ENCODE data around the gene STK24. TPM values are rescaled to one million over a fixed set of nuclear protein-coding genes. Genes with fewer than 3 reads are reported as not detected.

The STK24 gene
- total and polyA plus RNA-seq, 2 of the 8 experiments (the other 6 are each of a cell fraction or from before 2014, with no cell fraction given) = 62.8 to 143 TPM

- Histone ChIP-seq H2BK5ac (ENCODE audit: low read depth, low read length) (no peak overlapping the region), H3K23ac (ENCODE audit: insufficient read length) (no peak overlapping the region), H2AK5ac (ENCODE audit: low read depth, low read length) (no peak overlapping the region), H3K56ac (replicated peaks; ENCODE audit: insufficient read length, low read depth, low read length) (no peak overlapping the region), H2BK12ac (ENCODE audit: low read depth, low read length) (no peak overlapping the region), H2BK15ac (ENCODE audit: low read length) (no peak overlapping the region), H3K79me1 (ENCODE audit: low read depth, low read length) (peaks cover 8% of the 10 kb centered on the region), H3K36me3 (ENCODE audit: control insufficient read depth in 2 of 4, insufficient read depth in 4 of 4, low read length in 3 of 4) (peaks cover 11 to 53% (median 23%) of the 10 kb centered on the region in 4 experiments), H3K4me2 (ENCODE audit: insufficient read depth in 1 of 2, low read depth in 2 of 2, low read length in 2 of 2) (no peak overlapping the region), H4K5ac (ENCODE audit: insufficient read length, low read depth, low read length) (no peak overlapping the region), H3K4ac (replicated peaks; ENCODE audit: insufficient read length, low read depth, low read length) (no peak overlapping the region), H3K14ac (ENCODE audit: insufficient read length) (no peak overlapping the region), H3K79me2 (ENCODE audit: control insufficient read depth in 1 of 2, insufficient read depth in 2 of 2, low read length in 2 of 2) (peaks cover 0 to 20% of the 10 kb centered on the region in 2 experiments; a peak in 2 of 4 replicates), H3K4me1 (replicated peaks in 1 of 4; ENCODE audit: control insufficient read depth in 3 of 4, insufficient read depth in 4 of 4, low read length in 3 of 4) (peaks cover 0 to 3% (median 1%) of the 10 kb centered on the region in 4 experiments; a peak in 1 of 7 replicates), H3K9me3 (ENCODE audit: insufficient read depth in 2 of 2, low read depth in 1 of 2, low read length in 1 of 2) (no peaks in the 10 kb centered on the region), H3K27me3 (replicated peaks in 1 of 4; ENCODE audit: control insufficient read depth in 3 of 4, extremely low read depth in 1 of 4, insufficient read depth in 3 of 4, low read length in 3 of 4) (no peaks in the 10 kb centered on the region), H4K91ac (replicated peaks; ENCODE audit: insufficient read length, low read length) (no peak overlapping the region), H3K18ac (ENCODE audit: extremely low read depth, low read length) (no peak overlapping the region), H3K23me2 (ENCODE audit: low read depth, low read length) (no peaks in the 10 kb centered on the region), H2AFZ (ENCODE audit: low read length) (no peak overlapping the region), H3K4me3 (ENCODE audit: extremely low read depth in 1 of 4, insufficient read depth in 2 of 4, low read depth in 3 of 4, low read length in 4 of 4) (no peak overlapping the region), H3K9ac (replicated peaks in 1 of 4; ENCODE audit: extremely low read depth in 1 of 4, low read depth in 3 of 4, low read length in 3 of 4) (no peak overlapping the region), H4K20me1 (replicated peaks in 1 of 2; ENCODE audit: control insufficient read depth in 1 of 2, insufficient read depth in 2 of 2, low read length in 2 of 2) (peaks cover 7 to 13% of the 10 kb centered on the region in 2 experiments), H2BK20ac (ENCODE audit: low read length) (no peak overlapping the region), H3K27ac (ENCODE audit: low read depth, low read length) (no peak overlapping the region), H4K8ac (ENCODE audit: extremely low read depth, insufficient read depth, low read length) (no peak overlapping the region), H2BK120ac (replicated peaks; ENCODE audit: low read depth, low read length) (no peak overlapping the region)
- no peak for DNase-seq (ENCODE audit: low read depth in 1 of 2, low spot score in 2 of 2)
- POLR2A ChIA-PET (ENCODE audit: partially characterized antibody) = interaction anchor here (1.6 kb wide), 1 partner anchor 12 kb away, joined by 4 read pairs; no protein-coding TSS in a partner anchor
- 88% methylated on average over 11 of the region's 16 CpGs; no CpG with 5 or more reads in 1 of the 2 experiments for WGBS, 2 experiments (ENCODE audit: extremely low coverage in 1 of 2, insufficient coverage in 1 of 2, insufficient read length in 1 of 2, insufficient replicate concordance in 2 of 2, low coverage in 1 of 2, low lambda C conversion rate in 2 of 2, missing lambda C conversion rate in 1 of 2)
- no peak for FAIRE-seq
- CTCF ChIA-PET (ENCODE audit: partially characterized antibody) = interaction anchor here (0.6 to 9.6 kb wide), 4 partner anchors 11 to 344 kb away, joined by 3 to 115 read pairs (median 8); no protein-coding TSS in a partner anchor
- TF ChIP-seq RXRA (IDR thresholded peaks at IDR 0.05; ENCODE audit: insufficient read depth, low read depth, low read length) = no peak
- TF ChIP-seq, protein P1, sequence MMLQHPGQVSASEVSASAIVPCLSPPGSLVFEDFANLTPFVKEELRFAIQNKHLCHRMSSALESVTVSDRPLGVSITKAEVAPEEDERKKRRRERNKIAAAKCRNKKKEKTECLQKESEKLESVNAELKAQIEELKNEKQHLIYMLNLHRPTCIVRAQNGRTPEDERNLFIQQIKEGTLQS (IDR thresholded peaks at IDR 0.05; ENCODE audit: insufficient read depth, low read depth, low read length) = no peak
- no peak for TF ChIP-seq POLR2AphosphoS5 (IDR thresholded peaks at IDR 0.05; ENCODE audit: low read depth, low read length)
- no peak for TF ChIP-seq CTBP2 (IDR thresholded peaks at IDR 0.05; ENCODE audit: borderline replicate concordance, insufficient read depth, insufficient read length, low read length)
- TF ChIP-seq FOSL1 (IDR thresholded peaks at IDR 0.05; ENCODE audit: insufficient read depth, low read depth, low read length) = no peak
- no peak for TF ChIP-seq HDAC2 (IDR thresholded peaks at IDR 0.05; ENCODE audit: borderline replicate concordance in 1 of 2, low read depth in 2 of 2, low read length in 2 of 2)
- TF ChIP-seq ASH2L (IDR thresholded peaks at IDR 0.05; ENCODE audit: low read length) = no peak
- no peak for TF ChIP-seq YY1 (IDR thresholded peaks at IDR 0.05; ENCODE audit: low read depth, low read length)
- no peak for TF ChIP-seq GTF2F1 (IDR thresholded peaks at IDR 0.05; ENCODE audit: borderline replicate concordance, low read depth, low read length)
- no peak for TF ChIP-seq ZNF274 (IDR thresholded peaks at IDR 0.05; ENCODE audit: borderline replicate concordance, extremely low read depth, low read length)
- TF ChIP-seq BACH1 (IDR thresholded peaks at IDR 0.05; ENCODE audit: low read length) = no peak
- no peak for TF ChIP-seq CHD2 (IDR thresholded peaks at IDR 0.05; ENCODE audit: low read length)
Observed at GRCh38 chr13:98461486-98462240, 115.2 kb downstream of the STK24 start.
